Motor neuron (in vitro differentiated cells): ENCODE measurements around the gene SULT1C2. TPM values are rescaled to one million over a fixed set of nuclear protein-coding genes. Genes with fewer than 3 reads are reported as not detected.
"Not testable (repeated sequence)": the region's sequence is repeated elsewhere in the genome, so short reads cannot be mapped to it uniquely, and the experiment has no call there.

Experiments
- ATAC-seq, 8 experiments: fragments of 200-7000 bp; cut with Tn5 transposase; replicated peaks in 6 of 8; 2 replicates each; pipeline ENCODE4 v1.8.0; 2021; ENCODE audit warnings: mild to moderate bottlenecking in 8 of 8, moderate library complexity in 8 of 8
- H3K27ac ChIP-seq, 2 donors: fragments of 250-450 bp; sonication (Bioruptor Pico); 2 replicates each; pipeline ENCODE4 v1.9.0; 2021; ENCODE audit warnings: antibody characterized with exemption in 2 of 2, mild to moderate bottlenecking in 2 of 2, moderate library complexity in 1 of 2
- H3K4me1 ChIP-seq, 2 donors: fragments of 250-450 bp; sonication (Bioruptor Pico); replicated peaks in 1 of 2; 2 replicates each; pipeline ENCODE4 v1.6.1; 2021; ENCODE audit warnings: antibody characterized with exemption in 2 of 2, mild to moderate bottlenecking in 2 of 2, moderate library complexity in 1 of 2
- H3K4me3 ChIP-seq, 5 donors: fragments of 250-450 bp; sonication (Bioruptor Pico); 2 replicates each; pipeline ENCODE4 v1.9.0; 2021; ENCODE audit warnings: antibody characterized with exemption in 5 of 5, mild to moderate bottlenecking in 5 of 5, moderate library complexity in 4 of 5
- WGBS, 10 experiments: fragments of 450-650 bp; shearing (Covaris generic); methylation state at CpG; one replicate each; pipeline ENCODE4 v1.0.0; 2022; 5-methylcytosine and 5-hydroxymethylcytosine counted together
- in situ Hi-C, 9 experiments: fragments of 400-800 bp; cut with MboI; loops; one replicate each; pipeline ENCODE4 v1.15.0; 2021; ENCODE audit warnings: low sequenced_read_pairs in 9 of 9, low pct_unique_long_range_greater_than_20kb in 2 of 9; ENCODE audit not compliant: unreplicated experiment in 9 of 9
- total RNA-seq, 8 experiments: library from RNA; unstranded; fragments of 300-600 nt; gene quantifications; 2 replicates each; pipeline versions ENCODE4 v1.2.3 to v1.2.4, GENCODE V29; 2022

SULT1C2 gene
- total RNA-seq, 8 experiments from 2014 or later = 0.21 to 6.6 (median 1.4) TPM

DNA sequence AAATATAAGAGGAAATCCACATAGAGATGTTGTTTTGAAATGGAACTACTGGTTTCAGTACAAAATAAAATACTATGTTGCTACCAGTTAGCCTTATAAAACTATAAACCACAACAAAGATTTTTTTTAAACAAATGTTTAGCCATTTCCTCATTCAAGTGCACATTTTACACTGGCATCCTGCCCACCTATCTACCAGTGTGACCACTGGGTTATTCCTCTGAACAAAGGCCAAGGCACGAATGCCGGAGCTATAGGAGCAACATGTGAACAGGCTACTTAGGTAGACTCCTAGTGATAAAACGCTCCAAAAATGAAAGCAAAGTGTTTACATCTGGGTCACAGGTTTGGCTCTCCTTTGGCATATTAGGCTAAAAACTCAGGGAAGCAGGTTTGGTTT, 57.3 kb downstream of the SULT1C2 start:
- 13 to 100% (median 90%) methylated on average over 1 to 3 of the region's 3 CpGs; no CpG with 5 or more reads in 3 of the 10 experiments for WGBS, 10 experiments
- in situ Hi-C loops = loop anchor here in 2 of 9 experiments (10.0 to 25.0 kb wide), 2 partner anchors 134 to 239 kb away; no protein-coding TSS in a partner anchor
- Histone ChIP-seq H3K4me1 (no peaks in the 10 kb centered on the region), H3K27ac (no peak overlapping the region), H3K4me3 (no peak overlapping the region)
- no peak for ATAC-seq

DNA sequence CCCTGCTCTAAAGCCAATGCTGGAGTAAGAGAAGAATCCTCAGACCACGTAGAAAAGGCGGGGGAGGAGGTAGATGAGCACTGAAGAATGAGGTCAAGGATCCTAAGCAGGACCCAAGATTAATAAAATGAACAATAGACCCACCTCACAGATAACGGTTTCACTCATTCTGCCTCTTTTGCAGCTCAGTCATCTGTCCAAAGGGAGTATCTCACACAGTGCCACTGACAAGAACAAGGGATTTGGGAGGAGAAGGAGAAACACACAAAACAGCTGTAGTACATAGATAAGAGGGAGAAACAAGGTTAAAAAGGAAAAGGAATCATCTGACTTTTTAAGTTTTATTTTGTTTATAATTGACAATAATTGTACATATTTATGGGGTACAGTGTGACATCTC, 58.1 kb downstream of the SULT1C2 start:
- no peak overlapping the region for H3K4me3 ChIP-seq
- ATAC-seq = no peak
- in situ Hi-C loops = loop anchor here in 2 of 9 experiments (10.0 to 25.0 kb wide), 2 partner anchors 135 to 238 kb away; no protein-coding TSS in a partner anchor
- H3K4me1 ChIP-seq = no peaks in the 10 kb centered on the region
- no peak overlapping the region for H3K27ac ChIP-seq
- 7 to 100% (median 75%) methylated on average over 1 to 3 of the region's 3 CpGs for WGBS, 10 experiments

- in situ Hi-C loops = loop anchor here in 2 of 9 experiments (10.0 to 25.0 kb wide), 2 partner anchors 135 to 237 kb away; no protein-coding TSS in a partner anchor
- H3K4me3 ChIP-seq = no peak overlapping the region
- no peak overlapping the region for H3K27ac ChIP-seq
- H3K4me1 ChIP-seq = no peaks in the 10 kb centered on the region
- 0 to 100% (median 66%) methylated on average over 1 to 2 of the region's 3 CpGs; no CpG with 5 or more reads in 4 of the 10 experiments for WGBS, 10 experiments
- ATAC-seq = no peak
Observed at GRCh38 chr2:108347786-108348185, 59.1 kb downstream of the SULT1C2 start.

- no peaks in the 10 kb centered on the region for H3K4me1 ChIP-seq
Observed at GRCh38 chr2:108348816-108349570, 60.3 kb downstream of the SULT1C2 start.

DNA sequence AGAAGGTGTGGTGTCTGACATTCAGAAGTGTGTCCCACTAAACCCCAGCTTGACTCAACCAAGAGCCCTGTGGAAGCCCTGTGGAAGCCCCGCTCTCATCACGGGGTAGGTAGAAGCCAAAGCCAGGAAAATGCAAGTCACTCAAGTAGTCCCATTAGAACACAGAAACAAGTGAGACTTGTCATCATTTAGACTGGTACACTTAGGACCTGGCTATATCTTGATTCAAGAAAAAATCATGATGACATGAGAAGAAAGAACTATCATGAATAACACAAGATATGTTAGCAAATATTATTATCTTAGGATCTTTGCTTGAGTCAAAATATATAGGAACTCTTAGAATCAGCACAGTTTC, 60.9 kb downstream of the SULT1C2 start:
- WGBS, 10 experiments = 33 to 86% (median 76%) methylated on average over 1 to 2 of the region's 2 CpGs; no CpG with 5 or more reads in 6 of the 10 experiments
- no peaks in the 10 kb centered on the region for H3K4me1 ChIP-seq
- in situ Hi-C loops = loop anchor here in 2 of 9 experiments (10.0 to 25.0 kb wide), 2 partner anchors 137 to 235 kb away; no protein-coding TSS in a partner anchor
- H3K4me3 ChIP-seq = no peak overlapping the region
- no peak overlapping the region for H3K27ac ChIP-seq
- ATAC-seq = peak in 2 of 8 experiments; percentile 10

More at GRCh38 chr2:108348816-108349570, 60.3 kb downstream of the SULT1C2 start:
- in situ Hi-C loops = loop anchor here in 2 of 9 experiments (10.0 to 25.0 kb wide), 2 partner anchors 137 to 236 kb away; no protein-coding TSS in a partner anchor
- no peak overlapping the region for H3K27ac ChIP-seq
- WGBS, 10 experiments = 0 to 100% (median 100%) methylated on average over 1 to 4 of the region's 5 CpGs; no CpG with 5 or more reads in 3 of the 10 experiments
- no peak overlapping the region for H3K4me3 ChIP-seq
- peak in 2 of 8 experiments; percentile 63 to 76 for ATAC-seq

DNA sequence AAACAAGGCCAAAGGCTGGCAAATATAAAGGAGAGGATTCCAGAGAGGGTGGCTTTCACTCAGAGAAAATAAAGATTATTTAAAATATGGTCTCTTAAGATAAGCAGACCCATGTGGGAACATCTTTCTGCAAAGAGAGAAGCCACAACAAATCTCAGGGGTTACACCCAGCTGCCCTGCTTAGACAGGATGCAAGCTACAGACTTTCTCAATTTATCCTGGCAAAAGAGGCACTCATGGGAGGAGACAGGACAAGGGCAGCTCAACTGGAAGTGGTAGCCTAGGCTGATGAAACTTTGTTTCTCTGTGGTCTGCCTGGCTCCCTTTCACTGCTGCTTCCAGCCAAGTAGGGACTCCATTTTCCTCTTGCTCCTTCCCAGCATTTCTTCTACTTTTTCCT, 63.2 kb downstream of the SULT1C2 start:
- in situ Hi-C loops = loop anchor here in 2 of 9 experiments (25.0 kb wide), 1 partner anchor 235 kb away; no protein-coding TSS in a partner anchor
- H3K27ac ChIP-seq = no peak overlapping the region

DNA sequence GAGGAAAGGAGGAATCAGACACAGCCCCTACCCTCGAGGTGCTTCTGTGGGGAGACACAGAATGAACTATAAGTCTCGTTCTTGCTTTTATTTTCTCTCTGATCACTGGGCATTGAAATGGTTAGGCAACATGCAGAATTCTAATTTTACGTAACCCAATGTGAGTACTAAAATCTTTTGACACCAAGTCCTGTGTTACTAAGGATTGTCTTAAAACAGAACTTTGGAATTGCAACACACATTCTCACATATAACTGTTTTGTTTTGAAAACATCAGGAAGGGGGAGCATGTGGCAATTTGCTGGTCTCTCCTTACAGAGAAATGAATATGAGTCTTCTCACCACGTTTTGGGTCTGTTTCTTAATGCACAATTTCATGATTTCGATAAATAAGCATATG, 65.4 kb downstream of the SULT1C2 start:
- Histone ChIP-seq H3K27ac (no peak overlapping the region), H3K4me3 (no peak overlapping the region), H3K4me1 (no peaks in the 10 kb centered on the region)
- no peak for ATAC-seq
- in situ Hi-C loops = loop anchor here in 2 of 9 experiments (25.0 kb wide), 1 partner anchor 233 kb away; no protein-coding TSS in a partner anchor
- WGBS, 10 experiments = 0 to 80% (median 56%) methylated on average over 1 to 5 of the region's 5 CpGs

More for the DNA sequence above, 63.2 kb downstream of the SULT1C2 start:
- H3K4me3 ChIP-seq = no peak overlapping the region
- peak in 1 of 8 experiments; percentile 13 for ATAC-seq
- no peaks in the 10 kb centered on the region for H3K4me1 ChIP-seq

GRCh38 chr2:108355906-108356734, 67.4 kb downstream of the SULT1C2 start:
- peak in 2 of 8 experiments; percentile 25 to 66 for ATAC-seq
- WGBS, 10 experiments = 0 to 92% (median 71%) methylated on average over 1 to 2 of the region's 2 CpGs; no CpG with 5 or more reads in 3 of the 10 experiments
- H3K4me1 ChIP-seq = no peaks in the 10 kb centered on the region
- no peak overlapping the region for H3K27ac ChIP-seq
- in situ Hi-C loops = loop anchor here in 2 of 9 experiments (25.0 kb wide), 1 partner anchor 231 kb away; no protein-coding TSS in a partner anchor
- no peak overlapping the region for H3K4me3 ChIP-seq

- in situ Hi-C loops = loop anchor here in 2 of 9 experiments (25.0 kb wide), 1 partner anchor 228 kb away; no protein-coding TSS in a partner anchor
- not testable (repeated sequence) for ATAC-seq, H3K27ac ChIP-seq, H3K4me1 ChIP-seq, H3K4me3 ChIP-seq
- 0 to 100% (median 87%) methylated on average over 1 of the region's 1 CpG; no CpG with 5 or more reads in 2 of the 10 experiments for WGBS, 10 experiments
Observed at GRCh38 chr2:108359336-108359735, 70.6 kb downstream of the SULT1C2 start.

Other genes starting within 250 kb of the SULT1C2 start
- not detected for gene SULT1C3, start 48.9 kb upstream of the SULT1C2 start, total RNA-seq
- gene SULT1C4, start 89.1 kb downstream of the SULT1C2 start, total RNA-seq = 10 to 100 TPM in 1 of 8 experiments, 1 to 10 TPM in 5, under 1 TPM in 2; 0.20 to 26.9 (median 2.0) TPM
- 10 to 100 TPM; 17.5 to 57.6 (median 38.6) TPM for gene GCC2, start 160.3 kb downstream of the SULT1C2 start, total RNA-seq
- 10 to 100 TPM in 6 of 8 experiments, 1 to 10 TPM in 2; 8.5 to 38.3 (median 20.7) TPM for gene LIMS1, start 245.6 kb downstream of the SULT1C2 start, total RNA-seq